ENCODE data around the gene RBM38.
"Not testable (repeated sequence)": the region's sequence is repeated elsewhere in the genome, so short reads cannot be mapped to it uniquely, and the experiment has no call there.

The RBM38 gene

DNA sequence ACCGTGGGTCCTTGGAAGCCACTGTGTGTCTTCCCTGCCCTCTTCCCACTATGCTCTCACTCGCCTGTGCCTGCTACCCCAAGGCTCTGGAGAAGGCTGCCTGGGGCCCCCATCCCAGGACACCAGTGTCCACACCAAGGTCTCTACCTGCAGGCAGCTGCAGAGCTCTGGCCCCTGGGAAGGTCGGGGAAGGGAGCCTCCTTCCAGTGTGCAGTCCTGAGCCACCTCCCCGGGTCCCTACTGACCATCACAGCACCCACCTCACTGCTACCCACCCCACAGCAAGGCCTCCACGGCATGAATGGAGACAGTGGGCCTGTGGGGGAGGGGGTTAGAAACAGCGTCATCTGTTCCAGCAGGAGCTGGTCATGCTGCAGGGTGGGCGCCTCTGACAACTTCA is 35.6 kb downstream of the RBM38 start:
- DNase-seq (ENCODE audit: low read depth), result no peak
- Histone ChIP-seq H3K4me3 (ENCODE audit: low read length) (no peak overlapping the region), H3K36me3 (ENCODE audit: control insufficient read depth, insufficient read depth, low read length, severe bottlenecking) (no peaks in the 10 kb centered on the region), H3K9ac (ENCODE audit: low read length) (no peak overlapping the region), H3K27me3 (replicated peaks; ENCODE audit: control insufficient read depth, insufficient read depth, low read length) (peaks cover 11% of the 10 kb centered on the region), H3K4me1 (ENCODE audit: control insufficient read depth, insufficient read depth, low read length) (peaks cover 24% of the 10 kb centered on the region), H3K9me3 (ENCODE audit: control insufficient read depth, low read length) (no peaks in the 10 kb centered on the region)

DNA sequence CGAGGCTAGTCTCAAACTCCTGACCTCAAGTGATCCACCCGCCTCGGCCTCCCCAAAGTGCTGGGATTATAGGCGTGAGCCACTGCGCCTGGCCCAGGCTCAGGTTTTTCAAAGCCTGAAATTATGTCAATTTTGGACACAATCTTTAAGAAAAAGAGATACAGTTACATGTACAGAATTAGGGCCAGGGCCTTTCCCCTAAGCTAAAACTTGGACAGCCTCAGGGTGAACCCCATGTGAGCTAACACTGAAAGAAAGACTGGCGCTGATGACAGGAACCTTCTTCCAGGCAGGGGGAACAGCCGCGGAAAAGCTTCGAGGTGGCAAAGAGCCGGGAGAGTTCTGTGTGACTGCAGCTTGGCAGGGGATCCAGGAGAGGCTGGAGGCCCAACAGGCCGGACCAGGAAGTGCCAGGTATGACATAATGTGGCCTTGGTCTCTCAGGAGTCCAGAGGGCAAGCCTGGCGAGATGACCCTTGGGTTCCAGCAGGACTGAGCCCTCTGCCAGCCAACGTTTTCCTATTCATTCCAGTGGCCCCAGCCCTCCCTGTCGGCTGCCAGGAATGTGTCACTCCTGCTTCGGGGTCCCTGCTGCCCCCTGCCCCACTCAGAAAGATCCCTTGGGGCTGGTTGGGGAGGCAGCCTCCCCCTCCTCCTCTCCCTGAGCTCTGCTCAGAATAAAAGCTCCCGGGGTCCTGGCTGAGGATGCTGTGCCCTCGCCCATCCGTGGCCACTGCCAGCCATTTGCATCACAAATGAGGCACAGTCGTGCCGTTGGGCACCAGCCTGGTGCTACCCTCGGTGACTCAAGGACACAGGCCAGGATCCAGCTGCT is 37.3 kb downstream of the RBM38 start:
- Histone ChIP-seq H3K36me3 (ENCODE audit: control insufficient read depth, insufficient read depth, low read length, severe bottlenecking) (no peaks in the 10 kb centered on the region), H3K9ac (ENCODE audit: low read length) (no peak overlapping the region), H3K9me3 (ENCODE audit: control insufficient read depth, low read length) (no peaks in the 10 kb centered on the region), H3K27me3 (replicated peaks; ENCODE audit: control insufficient read depth, insufficient read depth, low read length) (peaks cover 4% of the 10 kb centered on the region), H3K4me1 (ENCODE audit: control insufficient read depth, insufficient read depth, low read length) (peaks cover 24% of the 10 kb centered on the region), H3K4me3 (ENCODE audit: low read length) (no peak overlapping the region)
- no peak for DNase-seq (ENCODE audit: low read depth)

DNA sequence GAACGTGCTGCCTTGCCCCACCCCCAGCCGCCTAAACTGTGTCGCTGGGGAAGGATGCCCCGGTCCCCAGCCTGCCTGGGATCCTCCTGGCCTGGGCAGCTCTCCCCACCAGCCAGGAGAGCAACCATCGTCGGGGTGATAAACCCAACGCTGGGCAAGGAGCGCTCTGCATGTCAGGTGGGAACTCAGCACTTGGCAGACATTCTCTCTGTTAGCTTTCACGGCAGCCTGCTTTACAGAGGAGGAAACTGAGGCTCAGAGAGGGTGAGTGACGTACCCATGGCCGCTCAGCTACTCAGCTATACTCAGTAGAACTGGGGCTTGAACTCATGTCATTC is 37.9 kb downstream of the RBM38 start:
- Histone ChIP-seq H3K4me3 (ENCODE audit: low read length) (no peak overlapping the region), H3K36me3 (ENCODE audit: control insufficient read depth, insufficient read depth, low read length, severe bottlenecking) (no peaks in the 10 kb centered on the region), H3K27me3 (replicated peaks; ENCODE audit: control insufficient read depth, insufficient read depth, low read length) (peaks cover 4% of the 10 kb centered on the region), H3K9ac (ENCODE audit: low read length) (no peak overlapping the region), H3K9me3 (ENCODE audit: control insufficient read depth, low read length) (no peaks in the 10 kb centered on the region), H3K4me1 (ENCODE audit: control insufficient read depth, insufficient read depth, low read length) (peaks cover 24% of the 10 kb centered on the region)
- DNase-seq (ENCODE audit: low read depth), result no peak

DNA sequence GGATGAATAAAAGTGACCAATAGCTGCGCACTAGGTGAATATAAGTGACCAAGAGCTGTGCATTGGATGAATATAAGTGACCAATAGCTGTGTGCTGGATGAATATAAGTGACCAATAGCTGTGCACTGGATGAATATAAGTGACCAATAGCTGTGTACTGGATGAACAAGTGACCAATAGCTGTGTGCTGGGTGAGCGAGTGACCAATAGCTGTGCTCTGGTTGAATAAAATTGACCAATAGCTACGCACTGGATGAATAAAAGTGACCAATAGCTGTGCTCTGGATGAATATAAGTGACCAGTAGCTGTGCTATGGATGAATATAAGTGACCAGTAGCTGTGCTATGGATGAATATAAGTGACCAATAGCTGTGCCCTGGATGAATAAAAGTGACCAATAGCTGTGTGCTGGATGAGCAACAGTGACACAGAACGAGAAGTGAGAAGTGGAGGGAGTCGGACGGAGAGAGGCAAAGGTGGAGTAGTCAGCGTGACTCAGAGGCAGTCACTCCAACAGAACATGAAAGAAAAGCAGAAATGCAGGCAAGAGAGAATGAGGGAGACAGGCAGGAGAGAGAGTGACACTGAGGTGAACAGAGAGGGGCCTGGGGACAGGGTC is 38.5 kb downstream of the RBM38 start:
- H3K27me3 ChIP-seq (replicated peaks; ENCODE audit: control insufficient read depth, insufficient read depth, low read length), result peaks cover 7% of the 10 kb centered on the region
- no peaks in the 10 kb centered on the region for H3K9me3 ChIP-seq (ENCODE audit: control insufficient read depth, low read length)
- H3K4me1 ChIP-seq (ENCODE audit: control insufficient read depth, insufficient read depth, low read length), result peaks cover 24% of the 10 kb centered on the region
- no peaks in the 10 kb centered on the region for H3K36me3 ChIP-seq (ENCODE audit: control insufficient read depth, insufficient read depth, low read length, severe bottlenecking)
- H3K9ac ChIP-seq (ENCODE audit: low read length), result no peak overlapping the region
- no peak overlapping the region for H3K4me3 ChIP-seq (ENCODE audit: low read length)
- no peak for DNase-seq (ENCODE audit: low read depth)

DNA sequence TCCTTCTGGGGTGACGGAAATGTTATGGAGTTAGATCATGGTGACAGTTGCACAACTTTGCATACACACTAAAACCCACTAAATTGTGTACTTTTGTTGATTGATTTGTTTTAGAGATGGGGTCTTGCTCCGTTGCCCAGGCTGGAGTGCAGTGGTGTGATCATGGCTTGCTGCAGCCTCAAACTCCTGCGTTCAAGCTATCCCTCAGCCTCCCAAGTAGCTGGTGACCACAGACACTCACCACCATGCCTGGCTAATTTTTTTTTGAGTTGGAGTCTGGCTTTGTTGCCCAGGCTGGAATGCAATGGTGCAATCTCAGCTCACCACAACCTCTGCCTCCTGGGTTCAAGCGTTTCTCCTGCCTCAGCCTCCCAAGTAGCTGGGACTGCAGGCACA is 39.0 kb downstream of the RBM38 start:
- H3K9me3 ChIP-seq (ENCODE audit: control insufficient read depth, low read length), result not testable (repeated sequence)

DNA sequence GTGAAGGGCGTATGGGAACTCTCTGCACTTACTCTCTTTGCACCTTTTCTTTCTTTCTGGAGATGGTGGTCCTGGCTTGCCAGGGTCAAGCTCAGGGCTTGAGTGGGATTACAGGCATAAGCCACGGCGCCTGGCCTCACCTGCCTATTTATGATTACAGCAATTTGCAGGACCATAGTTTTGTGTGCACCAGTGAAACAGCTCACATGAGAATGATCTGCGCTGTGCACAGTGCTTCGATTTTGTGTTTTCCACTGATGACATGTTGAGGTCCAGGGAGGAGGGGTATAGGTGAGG is 40.3 kb downstream of the RBM38 start:
- H3K36me3 ChIP-seq (ENCODE audit: control insufficient read depth, insufficient read depth, low read length, severe bottlenecking), result no peaks in the 10 kb centered on the region
- H3K9ac ChIP-seq (ENCODE audit: low read length), result no peak overlapping the region
- H3K27me3 ChIP-seq (replicated peaks; ENCODE audit: control insufficient read depth, insufficient read depth, low read length), result peaks cover 9% of the 10 kb centered on the region
- DNase-seq (ENCODE audit: low read depth), result no peak
- H3K9me3 ChIP-seq (ENCODE audit: control insufficient read depth, low read length), result no peaks in the 10 kb centered on the region
- no peak overlapping the region for H3K4me3 ChIP-seq (ENCODE audit: low read length)
- peaks cover 21% of the 10 kb centered on the region for H3K4me1 ChIP-seq (ENCODE audit: control insufficient read depth, insufficient read depth, low read length)

More for the DNA sequence above, 39.0 kb downstream of the RBM38 start:
- H3K36me3 ChIP-seq (ENCODE audit: control insufficient read depth, insufficient read depth, low read length, severe bottlenecking); DNase-seq (ENCODE audit: low read depth); H3K9ac ChIP-seq (ENCODE audit: low read length); H3K27me3 ChIP-seq (replicated peaks; ENCODE audit: control insufficient read depth, insufficient read depth, low read length); H3K4me3 ChIP-seq (ENCODE audit: low read length): not testable (repeated sequence)
- peaks cover 21% of the 10 kb centered on the region for H3K4me1 ChIP-seq (ENCODE audit: control insufficient read depth, insufficient read depth, low read length)

DNA sequence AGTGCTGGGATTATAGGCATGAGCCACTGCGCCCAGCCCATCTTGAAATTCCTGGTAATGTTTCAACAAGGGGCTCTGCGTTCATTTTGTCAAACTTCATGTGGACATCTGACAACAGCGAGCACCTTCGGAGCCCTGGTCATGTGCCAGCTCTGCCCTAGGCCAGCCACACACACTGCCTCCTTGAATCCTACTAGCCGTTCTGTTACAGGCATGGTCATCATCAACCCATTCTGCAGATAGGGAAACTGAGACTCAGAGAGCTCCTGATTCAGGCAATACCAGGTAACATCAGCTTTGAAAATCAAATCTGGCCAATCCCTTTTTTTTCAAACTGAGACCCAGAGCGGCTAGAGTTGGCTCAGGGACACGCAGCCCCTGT is 41.3 kb downstream of the RBM38 start:
- no peak overlapping the region for H3K9ac ChIP-seq (ENCODE audit: low read length)
- H3K27me3 ChIP-seq (replicated peaks; ENCODE audit: control insufficient read depth, insufficient read depth, low read length), result peaks cover 11% of the 10 kb centered on the region
- peaks cover 6% of the 10 kb centered on the region for H3K9me3 ChIP-seq (ENCODE audit: control insufficient read depth, low read length)
- H3K4me3 ChIP-seq (ENCODE audit: low read length), result no peak overlapping the region
- no peaks in the 10 kb centered on the region for H3K36me3 ChIP-seq (ENCODE audit: control insufficient read depth, insufficient read depth, low read length, severe bottlenecking)
- H3K4me1 ChIP-seq (ENCODE audit: control insufficient read depth, insufficient read depth, low read length), result peaks cover 21% of the 10 kb centered on the region
- DNase-seq (ENCODE audit: low read depth), result no peak

DNA sequence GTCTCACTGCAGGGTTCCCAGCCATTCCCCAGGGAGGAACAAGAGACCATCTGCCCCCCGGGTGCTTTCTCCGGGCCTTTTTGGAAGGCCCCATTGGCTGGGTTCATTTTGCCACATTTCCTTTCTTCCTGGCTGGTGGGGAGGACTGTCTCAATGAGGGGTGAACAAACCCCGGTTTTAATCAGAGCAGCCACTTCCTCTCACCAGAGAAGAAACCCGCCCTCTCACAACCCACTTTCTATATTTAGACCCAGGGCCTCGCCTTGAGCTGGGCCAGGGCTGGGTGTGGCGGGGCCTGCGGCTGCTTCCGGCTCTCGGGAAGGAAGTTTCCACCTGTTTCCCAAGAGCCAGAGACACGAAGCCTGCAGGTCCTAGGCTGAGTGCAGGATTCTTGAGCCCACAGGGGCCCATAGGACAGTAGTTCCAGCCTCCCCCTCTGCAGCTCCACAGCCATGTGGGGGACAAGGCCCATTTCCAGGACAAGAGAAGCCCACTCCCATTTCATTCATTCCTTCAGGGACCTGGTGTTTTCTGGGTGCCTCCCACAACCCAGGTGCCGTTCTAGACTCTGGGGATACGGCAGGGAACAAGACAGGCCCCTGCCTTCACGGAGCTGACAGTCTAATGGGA is 41.8 kb downstream of the RBM38 start:
- peaks cover 21% of the 10 kb centered on the region for H3K4me1 ChIP-seq (ENCODE audit: control insufficient read depth, insufficient read depth, low read length)
- no peak overlapping the region for H3K4me3 ChIP-seq (ENCODE audit: low read length)
- peaks cover 7% of the 10 kb centered on the region for H3K9me3 ChIP-seq (ENCODE audit: control insufficient read depth, low read length)
- DNase-seq (ENCODE audit: low read depth), result no peak
- H3K9ac ChIP-seq (ENCODE audit: low read length), result no peak overlapping the region
- H3K27me3 ChIP-seq (replicated peaks; ENCODE audit: control insufficient read depth, insufficient read depth, low read length), result peaks cover 13% of the 10 kb centered on the region
- no peaks in the 10 kb centered on the region for H3K36me3 ChIP-seq (ENCODE audit: control insufficient read depth, insufficient read depth, low read length, severe bottlenecking)

DNA sequence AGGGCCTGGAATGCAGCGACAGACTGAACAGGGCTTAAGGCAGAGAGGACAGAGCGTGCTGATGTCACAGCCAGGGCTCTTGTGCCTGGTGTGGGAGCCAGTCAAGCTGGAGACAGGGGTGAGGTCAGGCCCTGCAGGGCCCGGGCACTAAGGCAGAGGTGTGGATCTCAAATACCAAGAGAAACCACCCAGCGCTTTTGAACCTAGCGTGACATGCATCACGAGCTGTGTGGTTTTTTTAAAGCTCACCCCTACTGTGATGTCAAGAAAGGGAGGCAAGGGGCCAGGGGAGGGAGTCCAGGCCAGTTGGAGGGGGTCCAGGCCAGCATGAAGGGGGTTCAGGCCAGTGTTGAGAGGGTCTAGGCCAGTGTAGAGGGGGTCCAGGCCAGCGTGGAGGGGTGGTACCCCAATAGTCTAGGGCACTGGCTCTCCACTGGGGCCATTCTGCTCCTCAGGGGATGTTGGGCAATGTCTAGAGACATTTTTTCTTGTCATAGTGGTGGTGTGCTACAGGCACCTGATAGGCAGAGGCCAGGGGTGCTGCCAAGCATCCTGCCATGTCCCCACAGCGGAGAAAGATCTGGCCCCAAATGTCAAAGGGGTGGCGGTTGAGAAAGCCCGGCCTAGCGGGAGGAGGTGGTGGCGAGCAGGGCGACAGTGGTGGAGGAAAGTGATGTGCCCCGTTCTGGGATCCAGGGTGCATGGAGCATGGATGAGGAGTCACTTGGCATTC is 42.6 kb downstream of the RBM38 start:
- no peak overlapping the region for H3K9ac ChIP-seq (ENCODE audit: low read length)
- peaks cover 13% of the 10 kb centered on the region for H3K27me3 ChIP-seq (replicated peaks; ENCODE audit: control insufficient read depth, insufficient read depth, low read length)
- H3K36me3 ChIP-seq (ENCODE audit: control insufficient read depth, insufficient read depth, low read length, severe bottlenecking), result no peaks in the 10 kb centered on the region
- H3K4me3 ChIP-seq (ENCODE audit: low read length), result no peak overlapping the region
- peaks cover 21% of the 10 kb centered on the region for H3K4me1 ChIP-seq (ENCODE audit: control insufficient read depth, insufficient read depth, low read length)
- H3K9me3 ChIP-seq (ENCODE audit: control insufficient read depth, low read length), result peaks cover 7% of the 10 kb centered on the region
- no peak for DNase-seq (ENCODE audit: low read depth)

DNA sequence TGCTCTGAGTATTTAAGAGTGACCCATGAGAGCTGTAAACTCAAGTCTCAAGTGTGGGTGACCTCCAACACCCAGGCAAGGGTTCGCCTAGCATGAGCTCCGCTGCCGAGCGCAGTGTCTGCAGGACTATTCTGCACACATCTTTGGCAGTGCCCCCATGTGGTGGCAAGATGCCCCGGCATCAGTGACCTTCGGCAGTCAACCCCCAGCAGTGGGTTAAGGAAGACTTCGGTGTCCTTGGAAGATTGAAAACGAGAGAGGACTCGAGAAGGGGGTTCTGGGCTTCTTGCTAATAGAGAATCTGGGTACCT is 43.1 kb downstream of the RBM38 start:
- H3K36me3 ChIP-seq (ENCODE audit: control insufficient read depth, insufficient read depth, low read length, severe bottlenecking), result no peaks in the 10 kb centered on the region
- peaks cover 7% of the 10 kb centered on the region for H3K9me3 ChIP-seq (ENCODE audit: control insufficient read depth, low read length)
- H3K4me1 ChIP-seq (ENCODE audit: control insufficient read depth, insufficient read depth, low read length), result peaks cover 21% of the 10 kb centered on the region
- no peak overlapping the region for H3K9ac ChIP-seq (ENCODE audit: low read length)
- H3K27me3 ChIP-seq (replicated peaks; ENCODE audit: control insufficient read depth, insufficient read depth, low read length), result peaks cover 13% of the 10 kb centered on the region
- H3K4me3 ChIP-seq (ENCODE audit: low read length), result no peak overlapping the region
- DNase-seq (ENCODE audit: low read depth), result no peak

DNA sequence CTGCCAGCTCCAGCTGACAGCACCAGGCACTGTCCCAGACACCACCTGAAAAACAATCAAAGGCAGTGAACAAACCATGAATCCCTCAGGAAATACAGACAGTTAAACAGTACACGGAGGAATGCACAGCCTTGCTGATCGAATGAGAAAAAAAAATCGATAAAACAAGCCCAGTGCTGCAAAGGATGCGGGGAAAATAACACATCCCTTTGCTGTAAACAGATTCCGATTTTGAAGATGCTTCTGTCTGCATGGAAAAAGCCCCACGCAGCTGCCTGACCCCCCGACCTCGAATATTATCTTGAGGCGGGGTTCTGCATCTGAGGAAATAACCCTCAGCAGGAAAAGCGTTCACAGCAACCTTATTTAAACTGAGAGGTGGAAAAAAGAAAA is 43.9 kb downstream of the RBM38 start:
- Histone ChIP-seq H3K36me3 (ENCODE audit: control insufficient read depth, insufficient read depth, low read length, severe bottlenecking) (no peaks in the 10 kb centered on the region), H3K9me3 (ENCODE audit: control insufficient read depth, low read length) (peaks cover 7% of the 10 kb centered on the region), H3K27me3 (replicated peaks; ENCODE audit: control insufficient read depth, insufficient read depth, low read length) (peaks cover 13% of the 10 kb centered on the region), H3K4me3 (ENCODE audit: low read length) (no peak overlapping the region), H3K9ac (ENCODE audit: low read length) (no peak overlapping the region), H3K4me1 (ENCODE audit: control insufficient read depth, insufficient read depth, low read length) (peaks cover 16% of the 10 kb centered on the region)
- no peak for DNase-seq (ENCODE audit: low read depth)

Data from adipocyte (in vitro differentiated cells).